Panc1 (cell line): ENCODE results near the gene PACSIN1. TPM values are rescaled to one million over a fixed set of nuclear protein-coding genes. Genes with fewer than 3 reads are reported as not detected.

Experiments
- ATAC-seq: fragments of 200-7000 bp; cut with Tn5 transposase; 2 replicates; pipeline ENCODE4 v1.9.1; 2020; ENCODE audit warnings: mild to moderate bottlenecking, moderate library complexity
- BruUV-seq: library from RNA; stranded (reverse); fragments of 400-500 nt; replicated peaks from 2 replicates; lab custom pipeline; 2021; lab: Mats Ljungman, UMichigan
- CTCF ChIA-PET: fragments of 300-600 bp; sonication (Branson Sonifier 250); formaldehyde crosslinking; loops from one replicate; lab custom pipeline; 2022; ENCODE audit warnings: antibody characterized with exemption; lab: Charles Lee
- POLR2A ChIA-PET: fragments of 300-600 bp; sonication (Branson Sonifier 250); formaldehyde crosslinking; loops from one replicate; lab custom pipeline; 2022; ENCODE audit warnings: antibody characterized with exemption; lab: Charles Lee
- DNase-seq: peaks from one replicate; pipeline ENCODE4 v3.0.0-alpha.2; 2010; ENCODE audit warnings: low read depth, low spot score
- H3K27ac ChIP-seq: 2 replicates; pipeline ENCODE4 v1.5.1; 2011; ENCODE audit warnings: mild to moderate bottlenecking, low read length, inconsistent platforms
- H3K27me3 ChIP-seq: fragments of 200-500 bp; sonication (Bioruptor generic); 2 replicates; pipeline ENCODE4 v1.6.0; 2014; ENCODE audit warnings: low read length, inconsistent platforms; ENCODE audit not compliant: control insufficient read depth, insufficient read depth
- H3K36me3 ChIP-seq: fragments of 200-500 bp; sonication (Bioruptor generic); 2 replicates; pipeline ENCODE4 v1.5.1; 2014; ENCODE audit warnings: inconsistent platforms, mild to moderate bottlenecking, low read length, moderate library complexity; ENCODE audit not compliant: control insufficient read depth, insufficient read depth
- H3K4me1 ChIP-seq: 2 replicates; pipeline ENCODE4 v1.5.1; 2011; ENCODE audit warnings: inconsistent platforms, mild to moderate bottlenecking, low read length, moderate library complexity; ENCODE audit not compliant: control insufficient read depth, insufficient read depth
- H3K4me3 ChIP-seq, 2 experiments: 2 replicates each; pipeline ENCODE4 v1.5.1; 2011 to 2012; ENCODE audit warnings: low read depth in 2 of 2, low read length in 2 of 2, mild to moderate bottlenecking in 2 of 2, inconsistent platforms in 1 of 2, moderate library complexity in 1 of 2
- H3K9me3 ChIP-seq: fragments of 200-500 bp; sonication (Bioruptor generic); 2 replicates; pipeline ENCODE4 v1.5.1; 2014; ENCODE audit warnings: low read depth, mild to moderate bottlenecking, inconsistent platforms, low read length, moderate library complexity; ENCODE audit not compliant: control insufficient read depth, insufficient read depth
- CTCF ChIP-seq: fragments of 450-650 bp; IDR thresholded peaks from 2 replicates; pipeline ENCODE4 v1.5.1; 2017; ENCODE audit warnings: mild to moderate bottlenecking
- POLR2AphosphoS5 ChIP-seq: IDR thresholded peaks from 2 replicates; pipeline ENCODE4 v1.6.1; 2012; ENCODE audit warnings: mild to moderate bottlenecking, low read depth, low read length, moderate library complexity
- REST ChIP-seq, 2 experiments: IDR thresholded peaks; 2 replicates each; pipeline ENCODE4 v1.6.1; 2011 to 2012; ENCODE audit warnings: low read depth in 2 of 2, control low read depth in 1 of 2, low read length in 1 of 2, mild to moderate bottlenecking in 1 of 2, moderate library complexity in 1 of 2; ENCODE audit not compliant: insufficient read depth in 1 of 2
- SIN3A ChIP-seq: IDR thresholded peaks from 2 replicates; pipeline ENCODE4 v1.6.1; 2012; ENCODE audit warnings: low read depth, mild to moderate bottlenecking, low read length, moderate library complexity, borderline replicate concordance; ENCODE audit not compliant: insufficient read depth
- TCF7L2 ChIP-seq: IDR thresholded peaks from 2 replicates; pipeline ENCODE4 v1.6.1; 2011; ENCODE audit warnings: mild to moderate bottlenecking, low read depth, low read length, inconsistent platforms
- in situ Hi-C: cut with HindIII; loops from 2 replicates; pipeline ENCODE4 v1.10.0; 2016; ENCODE audit warnings: low sequenced_read_pairs, low pct_unique_long_range_greater_than_20kb
- intact Hi-C: fragments of 100-400 bp; cut with micrococcal nuclease; formaldehyde crosslinking; loops from one replicate; pipeline ENCODE4 v1.10.0; 2022; ENCODE audit not compliant: unreplicated experiment
- total RNA-seq: library from RNA; stranded (reverse); gene quantifications from one replicate; pipeline ENCODE4 v1.2.1, GENCODE V29; 2021; ENCODE audit not compliant: unreplicated experiment

PACSIN1 gene
- total RNA-seq, 1 experiment from 2014 or later = 0.18 TPM

GRCh38 chr6:34474754-34475153, 8.9 kb downstream of the PACSIN1 start:
- no TSS peak for BruUV-seq
- intact Hi-C loops (no loop called here), in situ Hi-C loops (no loop called here)
- ChIA-PET POLR2A (no interaction called here), CTCF (no interaction called here)
- no peak for ATAC-seq
- Histone ChIP-seq H3K9me3 (no peaks in the 10 kb centered on the region), H3K27me3 (no peaks in the 10 kb centered on the region), H3K27ac (no peak overlapping the region), H3K4me3 (no peak overlapping the region), H3K4me1 (no peaks in the 10 kb centered on the region), H3K36me3 (no peaks in the 10 kb centered on the region)
- no peak for TF ChIP-seq REST (IDR thresholded peaks at IDR 0.05; ENCODE audit: insufficient read depth in 1 of 2, low read depth in 2 of 2, low read length in 1 of 2)
- TF ChIP-seq CTCF = no peak
- no peak for TF ChIP-seq SIN3A
- TF ChIP-seq POLR2AphosphoS5 = no peak
- TF ChIP-seq TCF7L2 = no peak
- no peak for DNase-seq

- no peaks in the 10 kb centered on the region for H3K4me1 ChIP-seq
- intact Hi-C loops = no loop called here
- DNase-seq = no peak
- no peaks in the 10 kb centered on the region for H3K27me3 ChIP-seq
- ChIA-PET POLR2A (no interaction called here), CTCF (no interaction called here)
- no peak for ATAC-seq
- TF ChIP-seq SIN3A = no peak
- TF ChIP-seq CTCF = no peak
- no peak for TF ChIP-seq POLR2AphosphoS5
- no peak for TF ChIP-seq TCF7L2
- TF ChIP-seq REST (IDR thresholded peaks at IDR 0.05; ENCODE audit: insufficient read depth in 1 of 2, low read depth in 2 of 2, low read length in 1 of 2) = no peak
- BruUV-seq = no TSS peak
- H3K4me3 ChIP-seq = no peak overlapping the region
- H3K36me3 ChIP-seq = no peaks in the 10 kb centered on the region
- no peak overlapping the region for H3K27ac ChIP-seq
- no peaks in the 10 kb centered on the region for H3K9me3 ChIP-seq
- in situ Hi-C loops = no loop called here
Measured at GRCh38 chr6:34475238-34475682, 9.4 kb downstream of the PACSIN1 start.
